ENCODE measurements around the gene DDC.

DDC gene

DNA sequence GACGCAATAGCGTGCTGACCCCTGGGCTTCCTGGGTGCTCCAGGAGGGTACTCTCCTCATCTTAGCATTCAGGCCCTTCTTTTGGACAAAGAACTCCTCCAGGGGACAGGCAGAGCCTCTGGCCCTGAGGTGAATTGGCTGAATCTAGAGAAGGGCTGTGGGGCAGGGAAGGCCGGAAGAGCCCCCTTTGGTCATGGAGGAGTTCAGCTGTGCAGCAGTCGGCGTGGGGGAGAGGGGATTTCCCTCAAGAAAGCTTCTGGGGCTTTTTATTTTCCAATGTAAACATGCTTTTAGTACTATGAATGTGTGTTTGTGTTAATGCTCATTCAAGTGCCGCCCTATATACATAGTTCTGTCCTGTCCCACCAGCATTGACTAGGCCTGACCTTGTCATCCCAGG, 153.9 kb downstream of the DDC start:
- Histone ChIP-seq H3K9me3 (ENCODE audit: insufficient read depth, low read length) (no peaks in the 10 kb centered on the region), H3K27ac (ENCODE audit: low read depth, low read length) (no peak overlapping the region), H3K4me2 (ENCODE audit: low read depth, low read length, poor library complexity, severe bottlenecking) (no peak overlapping the region), H3K9me2 (replicated peaks; ENCODE audit: insufficient read depth, low read length) (no peaks in the 10 kb centered on the region), H3K27me3 (ENCODE audit: low read length) (no peaks in the 10 kb centered on the region), H3K9ac (ENCODE audit: low read length) (no peak overlapping the region), H3K79me2 (ENCODE audit: insufficient read depth, low read length) (no peaks in the 10 kb centered on the region), H4K20me1 (ENCODE audit: low read depth, low read length) (no peaks in the 10 kb centered on the region), H3K36me3 (ENCODE audit: low read length) (no peaks in the 10 kb centered on the region), H3F3A (ENCODE audit: insufficient read depth) (peaks cover 7% of the 10 kb centered on the region), H2AFZ (ENCODE audit: low read depth, low read length, severe bottlenecking) (no peak overlapping the region), H3K4me3 (ENCODE audit: insufficient read depth, low read length, poor library complexity, severe bottlenecking) (no peak overlapping the region)
- TF ChIP-seq EZH2phosphoT487 (conservative IDR thresholded peaks at IDR 0.05; ENCODE audit: low read length) (no peak), CTCF (IDR thresholded peaks at IDR 0.05; ENCODE audit: insufficient read depth, low read length, poor library complexity, severe bottlenecking) (no peak)

DNA sequence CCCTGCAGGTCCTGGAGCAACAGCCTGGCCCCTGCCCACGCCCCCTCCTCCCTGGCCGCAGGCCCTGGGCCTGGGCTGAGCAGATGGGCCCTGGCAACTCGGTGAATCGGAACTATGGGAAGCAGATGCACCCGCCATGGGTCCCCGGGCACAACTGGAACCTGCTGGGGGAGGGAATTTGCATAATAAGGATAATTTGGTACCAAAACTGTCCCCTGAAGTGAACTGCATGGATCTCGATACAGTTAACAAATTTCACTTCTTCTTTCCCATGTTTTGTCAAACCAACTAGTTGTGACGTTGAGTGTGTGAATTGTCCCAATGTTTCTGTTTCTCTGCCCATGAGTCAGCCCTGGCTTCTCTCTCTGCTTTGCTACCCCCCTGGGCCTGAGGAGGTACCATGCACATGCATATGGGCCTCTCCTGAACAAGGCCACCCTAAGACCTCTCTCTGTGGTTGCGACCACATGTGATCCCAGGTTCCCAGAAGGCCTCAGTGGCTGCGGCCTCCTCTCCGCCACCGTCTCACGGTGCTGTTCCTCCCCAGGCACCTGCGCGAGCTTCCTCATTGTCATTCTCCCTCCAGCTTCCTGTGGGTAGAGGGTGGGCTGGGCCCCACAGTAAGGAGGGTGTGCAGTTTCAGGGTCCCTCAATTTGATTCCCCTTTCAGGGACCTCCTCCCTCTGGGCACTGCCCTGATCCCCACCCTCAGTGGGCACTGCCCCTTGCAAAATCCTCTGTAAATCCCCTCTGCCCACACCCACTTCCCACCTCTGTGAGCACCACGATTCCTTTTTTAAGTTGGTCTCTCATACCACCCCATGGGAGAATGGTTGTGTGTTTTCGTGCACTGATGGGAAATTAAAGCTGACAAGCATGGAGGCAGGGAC, 155.1 kb downstream of the DDC start:
- H3K27ac ChIP-seq (ENCODE audit: low read depth, low read length) = no peak overlapping the region
- H3K4me2 ChIP-seq (ENCODE audit: low read depth, low read length, poor library complexity, severe bottlenecking) = peak overlapping the region; percentile 19
- no peaks in the 10 kb centered on the region for H3K9me2 ChIP-seq (replicated peaks; ENCODE audit: insufficient read depth, low read length)
- H3K79me2 ChIP-seq (ENCODE audit: insufficient read depth, low read length) = no peaks in the 10 kb centered on the region
- H3K27me3 ChIP-seq (ENCODE audit: low read length) = no peaks in the 10 kb centered on the region
- no peak overlapping the region for H3K4me3 ChIP-seq (ENCODE audit: insufficient read depth, low read length, poor library complexity, severe bottlenecking)
- H3F3A ChIP-seq (ENCODE audit: insufficient read depth) = peaks cover 13% of the 10 kb centered on the region
- no peaks in the 10 kb centered on the region for H3K9me3 ChIP-seq (ENCODE audit: insufficient read depth, low read length)
- peak overlapping the region; percentile 7 for H2AFZ ChIP-seq (ENCODE audit: low read depth, low read length, severe bottlenecking)
- H4K20me1 ChIP-seq (ENCODE audit: low read depth, low read length) = no peaks in the 10 kb centered on the region
- H3K36me3 ChIP-seq (ENCODE audit: low read length) = no peaks in the 10 kb centered on the region
- peak overlapping the region; percentile 6; the same call in 1 of the 2 replicates for H3K9ac ChIP-seq (ENCODE audit: low read length)
- TF ChIP-seq EZH2phosphoT487 (conservative IDR thresholded peaks at IDR 0.05; ENCODE audit: low read length) (no peak), CTCF (IDR thresholded peaks at IDR 0.05; ENCODE audit: insufficient read depth, low read length, poor library complexity, severe bottlenecking) (no peak)
